H9 (cell line): ENCODE results near the gene BIRC3. TPM values are rescaled to one million over a fixed set of nuclear protein-coding genes. Genes with fewer than 3 reads are reported as not detected.

Experiments
- DNase-seq: peaks from one replicate; pipeline ENCODE4 v3.0.0-alpha.2; 2017
- H2AFZ ChIP-seq: one replicate; pipeline ENCODE4 v1.6.1; 2013; ENCODE audit warnings: mild to moderate bottlenecking, low read length, control low read depth, moderate library complexity
- H2AK5ac ChIP-seq: 2 replicates; pipeline ENCODE4 v1.6.1; 2013; ENCODE audit warnings: low read length, control low read depth, mixed read lengths; ENCODE audit not compliant: insufficient read length
- H2BK120ac ChIP-seq: one replicate; pipeline ENCODE4 v1.6.1; 2013; ENCODE audit warnings: low read depth, mild to moderate bottlenecking, low read length, control low read depth, inconsistent platforms; ENCODE audit not compliant: poor library complexity, severe bottlenecking
- H2BK12ac ChIP-seq: 2 replicates; pipeline ENCODE4 v1.6.1; 2013; ENCODE audit warnings: low read length, control low read depth, mixed read lengths, low read depth; ENCODE audit not compliant: insufficient read length
- H2BK15ac ChIP-seq: 2 replicates; pipeline ENCODE4 v1.6.1; 2013; ENCODE audit warnings: low read depth, low read length, control low read depth
- H2BK20ac ChIP-seq: one replicate; pipeline ENCODE4 v1.6.1; 2013; ENCODE audit warnings: low read depth, mild to moderate bottlenecking, low read length, control low read depth, inconsistent platforms; ENCODE audit not compliant: poor library complexity, severe bottlenecking
- H2BK5ac ChIP-seq: 2 replicates; pipeline ENCODE4 v1.6.1; 2013; ENCODE audit warnings: low read length, control low read depth, mixed read lengths; ENCODE audit not compliant: insufficient read length
- H3K14ac ChIP-seq: 2 replicates; pipeline ENCODE4 v1.6.1; 2013; ENCODE audit warnings: low read length, control low read depth; ENCODE audit not compliant: insufficient read depth
- H3K18ac ChIP-seq: 2 replicates; pipeline ENCODE4 v1.6.1; 2013; ENCODE audit warnings: low read depth, mild to moderate bottlenecking, mixed read lengths, low read length, control low read depth; ENCODE audit not compliant: insufficient read length
- H3K23ac ChIP-seq: 2 replicates; pipeline ENCODE4 v1.6.1; 2013; ENCODE audit warnings: low read length, control low read depth, mixed read lengths, low read depth; ENCODE audit not compliant: insufficient read length
- H3K23me2 ChIP-seq: 2 replicates; pipeline ENCODE4 v1.6.1; 2013; ENCODE audit warnings: low read depth, mild to moderate bottlenecking, mixed read lengths, low read length, control low read depth; ENCODE audit not compliant: insufficient read length, poor library complexity, severe bottlenecking
- H3K27ac ChIP-seq: 2 replicates; pipeline ENCODE4 v1.5.1; 2013; ENCODE audit warnings: low read length, control low read depth, mixed read lengths, low read depth; ENCODE audit not compliant: insufficient read length
- H3K27me3 ChIP-seq: 2 replicates; pipeline ENCODE4 v1.6.1; 2013; ENCODE audit warnings: low read length, control low read depth, inconsistent platforms; ENCODE audit not compliant: insufficient read depth
- H3K4ac ChIP-seq: 2 replicates; pipeline ENCODE4 v1.6.1; 2013; ENCODE audit warnings: low read depth, mild to moderate bottlenecking, control low read depth, inconsistent platforms, low read length, moderate library complexity
- H3K4me1 ChIP-seq: 2 replicates; pipeline ENCODE4 v1.6.1; 2013; ENCODE audit warnings: low read length, control low read depth, inconsistent platforms; ENCODE audit not compliant: insufficient read depth
- H3K4me2 ChIP-seq: 2 replicates; pipeline ENCODE4 v1.6.1; 2013; ENCODE audit warnings: low read length, control low read depth, mixed read lengths; ENCODE audit not compliant: insufficient read length, insufficient read depth
- H3K56ac ChIP-seq: 2 replicates; pipeline ENCODE4 v1.6.1; 2013; ENCODE audit warnings: low read depth, mild to moderate bottlenecking, mixed read lengths, low read length, control low read depth; ENCODE audit not compliant: insufficient read length
- H3K79me1 ChIP-seq: 2 replicates; pipeline ENCODE4 v1.6.1; 2013; ENCODE audit warnings: low read depth, mild to moderate bottlenecking, moderate library complexity, low read length, control low read depth, inconsistent platforms; ENCODE audit not compliant: insufficient read depth, poor library complexity, severe bottlenecking
- H3K79me2 ChIP-seq: 2 replicates; pipeline ENCODE4 v1.6.1; 2013; ENCODE audit warnings: low read length, control low read depth, inconsistent platforms; ENCODE audit not compliant: insufficient read depth
- H3K9ac ChIP-seq: 2 replicates; pipeline ENCODE4 v1.6.1; 2013; ENCODE audit warnings: low read length, control low read depth, mixed read lengths; ENCODE audit not compliant: insufficient read length; ENCODE audit errors: extremely low read depth
- H3K9me3 ChIP-seq: one replicate; pipeline ENCODE4 v1.6.1; 2013; ENCODE audit warnings: low read depth, low read length, inconsistent platforms; ENCODE audit not compliant: control insufficient read depth
- H3T11ph ChIP-seq: one replicate; pipeline ENCODE4 v1.6.1; 2013; ENCODE audit warnings: mild to moderate bottlenecking, low read length, control low read depth, inconsistent platforms
- H4K20me1 ChIP-seq: one replicate; pipeline ENCODE4 v1.6.1; 2013; ENCODE audit not compliant: control insufficient read depth, insufficient read length, insufficient read depth
- H4K5ac ChIP-seq: 2 replicates; pipeline ENCODE4 v1.6.1; 2013; ENCODE audit warnings: low read depth, mild to moderate bottlenecking, mixed read lengths, low read length, control low read depth; ENCODE audit not compliant: insufficient read length
- H4K8ac ChIP-seq: replicated peaks from 2 replicates; pipeline ENCODE4 v1.6.1; 2013; ENCODE audit warnings: low read length, control low read depth, mixed read lengths, low read depth; ENCODE audit not compliant: insufficient read length
- H4K91ac ChIP-seq: 2 replicates; pipeline ENCODE4 v1.6.1; 2013; ENCODE audit warnings: low read depth, mild to moderate bottlenecking, moderate library complexity, mixed read lengths, low read length, control low read depth; ENCODE audit not compliant: insufficient read length
- H3K27ac Mint-ChIP-seq, 3 experiments: 2 replicates in 2 of 3; 3 replicates in 1 of 3; pipeline ENCODE4 v1.8.0; 2020 to 2021; ENCODE audit warnings: mixed read lengths in 3 of 3, mild to moderate bottlenecking in 1 of 3, moderate library complexity in 1 of 3
- H3K27me3 Mint-ChIP-seq: 2 replicates; pipeline ENCODE4 v1.8.0; 2021; ENCODE audit warnings: low read depth, mild to moderate bottlenecking, moderate library complexity, mixed read lengths
- H3K36me3 Mint-ChIP-seq, 3 experiments: 2 replicates in 2 of 3; 3 replicates in 1 of 3; pipeline ENCODE4 v1.8.0; 2020 to 2021; ENCODE audit warnings: low read depth in 3 of 3, mixed read lengths in 3 of 3; ENCODE audit not compliant: insufficient read depth in 1 of 3
- H3K4me1 Mint-ChIP-seq, 2 experiments: 2 replicates each; pipeline ENCODE4 v1.8.0; 2020; ENCODE audit warnings: mixed read lengths in 2 of 2
- H3K4me3 Mint-ChIP-seq, 2 experiments: 2 replicates in 1 of 2; 3 replicates in 1 of 2; pipeline ENCODE4 v1.8.0; 2020 to 2021; ENCODE audit warnings: mild to moderate bottlenecking in 2 of 2, mixed read lengths in 2 of 2, moderate library complexity in 1 of 2
- H3K9me3 Mint-ChIP-seq, 2 experiments: 2 replicates in 1 of 2; 3 replicates in 1 of 2; pipeline ENCODE4 v1.8.0; 2020; ENCODE audit warnings: mild to moderate bottlenecking in 2 of 2, mixed read lengths in 2 of 2, moderate library complexity in 1 of 2
- CTCF ChIP-seq: fragments of 200-600 bp; sonication (generic); conservative IDR thresholded peaks from 3 replicates; pipeline ENCODE4 v1.8.0; 2021; ENCODE audit warnings: antibody characterized with exemption, mild to moderate bottlenecking
- WGBS: extraction: QIAGEN DNeasy Blood & Tissue Kit; methylation state at CpG from one replicate; pipeline ENCODE4 v1.1.7; 2013; ENCODE audit warnings: missing lambda C conversion rate, low lambda C conversion rate, mixed read lengths; ENCODE audit not compliant: insufficient read length; ENCODE audit errors: extremely low coverage; 5-methylcytosine and 5-hydroxymethylcytosine counted together
- total RNA-seq: library from RNA; stranded (reverse); gene quantifications from 2 replicates; pipeline ENCODE4 v1.2.1, GENCODE V29; 2021

BIRC3 gene
- total RNA-seq, 1 experiment from 2014 or later = 0.04 TPM

- Histone ChIP-seq H3K14ac (no peak overlapping the region), H4K91ac (no peak overlapping the region), H4K5ac (no peak overlapping the region), H3K4me2 (no peak overlapping the region), H3K79me1 (no peaks in the 10 kb centered on the region), H3K9ac (no peak overlapping the region), H2BK5ac (no peak overlapping the region), H2AFZ (no peak overlapping the region), H2BK12ac (no peak overlapping the region), H2BK15ac (no peak overlapping the region), H3K79me2 (no peaks in the 10 kb centered on the region), H3K4ac (no peak overlapping the region), H2BK20ac (no peak overlapping the region), H2AK5ac (no peak overlapping the region), H3K23me2 (no peaks in the 10 kb centered on the region), H3K9me3 (no peaks in the 10 kb centered on the region), H3K18ac (no peak overlapping the region), H2BK120ac (no peak overlapping the region), H4K20me1 (no peaks in the 10 kb centered on the region), H3K4me1 (no peaks in the 10 kb centered on the region; the same call in 1 of the 2 replicates), H3K27me3 (no peaks in the 10 kb centered on the region), H3T11ph (no peak overlapping the region), H3K23ac (no peak overlapping the region), H4K8ac (no peak overlapping the region), H3K56ac (no peak overlapping the region), H3K27ac (no peak overlapping the region)
- peak; percentile 74 for TF ChIP-seq CTCF
- peaks cover 0 to 2% of the 10 kb centered on the region in 2 experiments; a peak in 2 of 5 replicates for H3K9me3 Mint-ChIP-seq
- H3K27ac Mint-ChIP-seq = no peak overlapping the region; a peak in 1 of 7 replicates
- H3K27me3 Mint-ChIP-seq = 0 out of 2 replicates have a peak, but pooled peaks cover 1% of the 10 kb centered on the region
- peaks cover 6 to 7% of the 10 kb centered on the region in 2 experiments for H3K4me1 Mint-ChIP-seq
- no peaks in the 10 kb centered on the region for H3K36me3 Mint-ChIP-seq
- WGBS = no CpG with 5 or more reads among the region's 6 CpGs
- DNase-seq = no peak
- no peak overlapping the region for H3K4me3 Mint-ChIP-seq
Measured at GRCh38 chr11:102293873-102294601, 23.2 kb upstream of the BIRC3 start.
